Mesodermal cell (in vitro differentiated cells): ENCODE results near the gene UQCR11.

Source experiments
- H3K27ac ChIP-seq: 2 replicates; pipeline ENCODE4 v1.7.0; 2013; ENCODE audit warnings: mild to moderate bottlenecking, low read depth, low read length, moderate library complexity; ENCODE audit not compliant: severe bottlenecking
- H3K36me3 ChIP-seq: 2 replicates; pipeline ENCODE4 v1.7.1; 2013; ENCODE audit warnings: mild to moderate bottlenecking, low read length, moderate library complexity; ENCODE audit not compliant: control insufficient read depth, insufficient read depth
- H3K4me1 ChIP-seq: one replicate; pipeline ENCODE4 v1.7.1; 2013; ENCODE audit warnings: mild to moderate bottlenecking, low read length; ENCODE audit not compliant: insufficient read depth, control insufficient read depth, poor library complexity, severe bottlenecking
- H3K4me3 ChIP-seq: 2 replicates; pipeline ENCODE4 v1.7.0; 2013; ENCODE audit warnings: low read length, control low read depth, mild to moderate bottlenecking; ENCODE audit not compliant: insufficient read depth, poor library complexity, severe bottlenecking; ENCODE audit errors: extremely low read depth
- H3K9me3 ChIP-seq: 2 replicates; pipeline ENCODE4 v1.7.1; 2013; ENCODE audit warnings: mild to moderate bottlenecking, low read length, moderate library complexity; ENCODE audit not compliant: control insufficient read depth
- WGBS, 2 experiments: methylation state at CpG; one replicate each; pipeline ENCODE4 v1.1.5; 2013; ENCODE audit warnings: missing lambda C conversion rate in 2 of 2; ENCODE audit not compliant: insufficient coverage in 2 of 2; 5-methylcytosine and 5-hydroxymethylcytosine counted together

The UQCR11 gene

GRCh38 chr19:1622541-1622940, 17.3 kb upstream of the UQCR11 start:
- 96 to 100% methylated on average over 2 to 5 of the region's 5 CpGs for WGBS, 2 experiments

GRCh38 chr19:1622007-1622406, 16.7 kb upstream of the UQCR11 start:
- 93 to 97% methylated on average over 16 to 20 of the region's 23 CpGs for whole genome bisulfite sequencing, 2 experiments
- Histone ChIP-seq H3K4me1 (peaks cover 5% of the 10 kb centered on the region), H3K36me3 (peaks cover 95% of the 10 kb centered on the region), H3K4me3 (no peak overlapping the region), H3K9me3 (no peaks in the 10 kb centered on the region), H3K27ac (no peak overlapping the region)

More at GRCh38 chr19:1622541-1622940, 17.3 kb upstream of the UQCR11 start:
- H3K27ac ChIP-seq = no peak overlapping the region
- H3K4me1 ChIP-seq = peaks cover 5% of the 10 kb centered on the region
- no peak overlapping the region for H3K4me3 ChIP-seq
- peaks cover 93% of the 10 kb centered on the region for H3K36me3 ChIP-seq
- no peaks in the 10 kb centered on the region for H3K9me3 ChIP-seq

GRCh38 chr19:1621574-1621973, 16.3 kb upstream of the UQCR11 start:
- 92 to 96% methylated on average over 9 to 15 of the region's 23 CpGs for WGBS, 2 experiments

GRCh38 chr19:1621021-1621420, 15.8 kb upstream of the UQCR11 start:
- no peak overlapping the region for H3K4me3 ChIP-seq
- no peaks in the 10 kb centered on the region for H3K9me3 ChIP-seq
- peaks cover 5% of the 10 kb centered on the region for H3K4me1 ChIP-seq
- H3K27ac ChIP-seq = no peak overlapping the region
- H3K36me3 ChIP-seq = peaks cover 94% of the 10 kb centered on the region
- 93 to 94% methylated on average over 12 to 14 of the region's 19 CpGs for WGBS, 2 experiments

More at GRCh38 chr19:1621574-1621973, 16.3 kb upstream of the UQCR11 start:
- H3K4me1 ChIP-seq = peaks cover 5% of the 10 kb centered on the region
- no peaks in the 10 kb centered on the region for H3K9me3 ChIP-seq
- no peak overlapping the region for H3K27ac ChIP-seq
- H3K36me3 ChIP-seq = peaks cover 96% of the 10 kb centered on the region
- H3K4me3 ChIP-seq = no peak overlapping the region

GRCh38 chr19:1620502-1620901, 15.2 kb upstream of the UQCR11 start:
- peaks cover 94% of the 10 kb centered on the region for H3K36me3 ChIP-seq
- no peaks in the 10 kb centered on the region for H3K9me3 ChIP-seq
- H3K27ac ChIP-seq = no peak overlapping the region
- no peak overlapping the region for H3K4me3 ChIP-seq
- 94 to 97% methylated on average over 6 to 9 of the region's 11 CpGs for WGBS, 2 experiments
- peaks cover 5% of the 10 kb centered on the region for H3K4me1 ChIP-seq

GRCh38 chr19:1619703-1620102, 14.4 kb upstream of the UQCR11 start:
- Histone ChIP-seq H3K4me3 (no peak overlapping the region), H3K36me3 (peaks cover 94% of the 10 kb centered on the region), H3K4me1 (peaks cover 6% of the 10 kb centered on the region), H3K27ac (no peak overlapping the region), H3K9me3 (no peaks in the 10 kb centered on the region)
- WGBS, 2 experiments = 93 to 98% methylated on average over 15 to 18 of the region's 18 CpGs

GRCh38 chr19:1619094-1619439, 13.8 kb upstream of the UQCR11 start:
- Histone ChIP-seq H3K9me3 (no peaks in the 10 kb centered on the region), H3K4me3 (no peak overlapping the region), H3K27ac (no peak overlapping the region), H3K36me3 (peaks cover 94% of the 10 kb centered on the region), H3K4me1 (peaks cover 8% of the 10 kb centered on the region)
- WGBS, 2 experiments = 95 to 98% methylated on average over 24 to 25 of the region's 26 CpGs

GRCh38 chr19:1618157-1619093, 13.2 kb upstream of the UQCR11 start:
- Histone ChIP-seq H3K4me1 (peaks cover 8% of the 10 kb centered on the region), H3K36me3 (peaks cover 94% of the 10 kb centered on the region), H3K27ac (no peak overlapping the region), H3K4me3 (no peak overlapping the region), H3K9me3 (no peaks in the 10 kb centered on the region)
- 90 to 94% methylated on average over 21 to 24 of the region's 24 CpGs for WGBS, 2 experiments

- Histone ChIP-seq H3K4me3 (no peak overlapping the region), H3K9me3 (no peaks in the 10 kb centered on the region), H3K27ac (no peak overlapping the region), H3K4me1 (peaks cover 8% of the 10 kb centered on the region), H3K36me3 (peaks cover 94% of the 10 kb centered on the region)
- WGBS, 2 experiments = 82 to 91% methylated on average over 4 of the region's 4 CpGs
These were observed 11.6 kb upstream of the UQCR11 start for GRCh38 chr19:1616875-1617274.

GRCh38 chr19:1616396-1616795, 11.1 kb upstream of the UQCR11 start:
- no peaks in the 10 kb centered on the region for H3K9me3 ChIP-seq
- H3K4me1 ChIP-seq = peaks cover 8% of the 10 kb centered on the region
- H3K4me3 ChIP-seq = no peak overlapping the region
- peaks cover 92% of the 10 kb centered on the region for H3K36me3 ChIP-seq
- WGBS, 2 experiments = 97 to 100% methylated on average over 4 to 7 of the region's 8 CpGs
- no peak overlapping the region for H3K27ac ChIP-seq

GRCh38 chr19:1615156-1615765, 10.0 kb upstream of the UQCR11 start:
- Histone ChIP-seq H3K36me3 (peaks cover 92% of the 10 kb centered on the region), H3K9me3 (no peaks in the 10 kb centered on the region), H3K4me3 (no peak overlapping the region), H3K4me1 (peaks cover 3% of the 10 kb centered on the region), H3K27ac (no peak overlapping the region)
- WGBS, 2 experiments = 97 to 98% methylated on average over 28 to 35 of the region's 41 CpGs
